Fibroblast of gingiva (primary cell): ENCODE data around the gene IGF1R.

ENCODE experiments used
- DNase-seq: peaks from one replicate; pipeline ENCODE4 v3.0.0-alpha.2; 2011; ENCODE audit warnings: low read depth

Gene IGF1R

GRCh38 chr15:98834976-98835375, 186.6 kb downstream of the IGF1R start:
- no peak for DNase-seq

DNA sequence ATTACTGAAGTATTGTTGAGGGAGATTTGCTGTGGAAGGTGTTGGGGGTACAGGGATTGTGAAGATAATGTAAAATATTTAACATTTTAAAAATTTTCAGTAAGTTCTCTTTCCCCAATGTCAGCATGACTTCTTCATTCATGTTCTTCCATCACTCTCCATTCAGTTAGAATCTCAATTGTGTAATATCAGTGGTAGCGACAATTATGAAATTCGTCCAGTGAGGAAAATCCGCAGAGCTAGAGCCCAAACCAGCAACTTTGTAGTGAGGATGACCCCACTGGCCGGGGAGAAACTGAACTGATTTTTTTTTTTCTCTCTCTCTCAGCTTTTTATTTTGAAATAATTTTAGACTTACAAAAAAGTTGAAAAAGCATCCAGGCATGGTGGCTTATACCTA, 187.5 kb downstream of the IGF1R start:
- no peak for DNase-seq

GRCh38 chr15:98838387-98839259, 190.3 kb downstream of the IGF1R start:
- no peak for DNase-seq

- no peak for DNase-seq
Measured at GRCh38 chr15:98840053-98840452, 191.7 kb downstream of the IGF1R start.

DNA sequence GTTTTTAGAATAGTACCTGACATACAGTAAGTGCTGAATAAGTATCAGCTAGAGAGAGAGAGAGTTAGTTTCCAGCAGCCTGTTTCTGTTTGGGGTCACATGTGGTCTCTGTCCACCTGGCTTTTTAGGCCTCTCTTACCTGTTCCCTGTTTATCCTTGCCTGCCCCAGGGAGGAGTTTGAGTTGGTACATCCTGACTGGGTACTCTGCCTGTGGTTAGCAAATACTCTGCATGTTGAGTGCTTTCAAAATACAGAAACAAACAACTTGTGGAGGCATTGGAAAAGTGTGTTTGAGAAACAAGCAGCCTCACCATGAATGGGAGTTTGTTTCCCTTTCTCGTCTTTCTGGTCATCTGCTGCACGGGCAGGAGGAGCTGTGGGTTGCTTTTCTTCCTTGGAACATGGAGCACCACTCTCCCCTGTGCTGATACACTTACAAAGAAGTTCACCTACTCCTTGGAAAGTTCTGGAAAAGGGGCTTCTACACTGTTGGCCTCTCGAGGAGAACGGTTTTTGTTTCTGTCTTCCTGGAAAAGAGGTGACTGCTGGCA, 193.2 kb downstream of the IGF1R start:
- DNase-seq: no peak

DNA sequence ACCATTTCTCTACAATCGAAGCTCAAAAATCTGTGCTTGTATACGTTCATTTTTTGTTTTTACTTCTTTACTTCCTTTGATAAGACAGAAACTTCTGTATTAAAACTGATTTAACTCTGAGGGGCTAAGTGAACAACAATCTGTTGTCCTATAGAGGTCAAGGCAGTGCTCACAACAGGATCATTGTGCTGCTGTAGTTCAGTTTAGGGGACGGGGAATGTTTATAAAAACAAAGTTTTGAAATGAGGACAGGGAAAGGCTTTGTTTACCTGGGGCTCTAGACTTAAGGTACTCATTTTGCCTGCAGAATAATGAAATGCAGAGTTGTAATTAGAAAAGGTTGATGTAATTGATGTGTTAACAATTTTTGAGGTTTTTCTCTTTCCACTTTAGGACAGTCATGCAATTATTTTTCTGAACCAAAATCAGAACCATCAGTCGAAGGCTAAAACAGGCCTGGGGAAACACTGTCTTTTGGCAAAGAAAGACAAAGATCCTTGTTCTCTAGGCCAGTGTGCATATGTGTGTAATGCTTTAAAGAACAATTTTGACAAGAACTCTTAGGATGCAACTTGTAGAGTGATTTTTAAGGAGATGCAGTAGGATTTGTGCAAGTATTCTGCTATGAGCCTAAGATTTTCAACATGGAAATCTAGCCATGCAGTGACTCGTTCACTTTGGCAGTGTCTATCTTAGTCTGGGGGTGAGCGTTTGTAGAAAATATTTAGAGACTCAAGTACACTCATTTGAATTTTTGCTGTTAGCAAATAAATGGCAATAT, 194.0 kb downstream of the IGF1R start:
- no peak for DNase-seq

DNA sequence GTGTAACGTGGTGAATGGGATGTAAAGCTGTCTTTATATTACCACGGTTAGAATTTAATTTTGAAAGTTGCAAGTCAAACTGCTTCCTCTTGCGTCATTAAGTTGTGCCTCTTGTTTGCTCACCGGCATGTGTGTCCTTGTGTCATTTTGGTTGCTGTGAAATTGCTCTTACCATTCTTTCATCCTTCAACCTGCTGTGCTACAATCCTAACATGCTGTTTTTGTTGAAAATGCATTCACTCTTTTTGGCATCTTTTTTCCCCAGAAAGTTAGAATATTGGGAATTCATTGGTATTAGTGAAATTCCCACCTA, 194.6 kb downstream of the IGF1R start:
- no peak for DNase-seq

DNA sequence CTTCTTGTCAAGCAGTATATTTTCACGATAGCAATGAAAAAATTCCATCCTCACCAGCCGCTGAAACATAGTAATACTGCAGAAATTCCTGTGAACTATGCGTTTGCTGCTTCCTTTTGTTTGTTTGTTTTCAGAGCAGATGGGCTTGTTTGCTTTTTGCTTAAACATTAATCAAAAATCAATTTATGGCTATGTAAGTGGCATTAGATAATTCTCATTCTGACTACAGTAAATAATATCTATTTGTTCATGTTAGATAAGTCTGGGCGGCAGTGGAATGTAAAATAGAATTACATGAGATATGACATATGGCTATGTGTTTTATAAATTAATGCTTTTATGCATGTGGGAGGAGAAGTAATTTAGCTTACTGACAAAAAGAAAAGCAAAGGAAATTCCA, 195.5 kb downstream of the IGF1R start:
- DNase-seq: no peak

GRCh38 chr15:98844261-98844660, 195.9 kb downstream of the IGF1R start:
- no peak for DNase-seq

DNA sequence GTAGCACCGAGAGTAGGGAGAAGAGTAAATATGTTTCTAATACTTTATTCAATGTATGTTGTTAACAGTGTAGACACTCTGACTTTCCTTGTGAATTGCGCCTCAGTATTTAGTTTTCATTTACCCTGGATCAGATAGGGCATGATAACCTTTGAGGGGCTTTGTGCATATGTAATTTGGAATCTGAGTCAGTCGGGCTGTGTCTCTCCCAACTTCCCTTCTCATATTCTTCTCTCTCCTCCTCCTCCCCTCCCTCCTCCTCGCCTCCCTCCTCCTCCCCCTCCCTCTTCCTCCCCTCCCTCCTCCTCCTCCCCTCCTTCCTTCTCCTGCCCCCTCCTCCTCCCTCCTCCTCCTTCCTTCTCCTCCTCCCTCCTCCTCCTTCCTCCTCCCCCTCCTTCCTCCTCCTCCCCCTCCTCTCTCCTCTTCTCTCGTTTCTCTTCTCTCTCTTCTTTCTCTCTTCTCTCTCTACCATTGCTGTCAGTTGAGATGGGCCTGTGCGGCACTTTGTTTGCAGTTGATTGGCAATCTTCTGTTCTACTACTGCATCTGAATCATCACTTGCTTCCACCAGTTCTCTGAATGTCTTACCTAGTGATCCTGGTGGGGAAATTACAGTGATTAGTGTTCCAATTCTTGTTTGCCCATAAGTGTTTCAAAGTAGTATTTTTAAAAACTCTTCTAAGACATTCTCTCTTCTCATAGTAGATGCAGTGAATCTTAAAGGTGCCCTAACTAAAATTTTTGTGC, 197.0 kb downstream of the IGF1R start:
- no peak for DNase-seq

GRCh38 chr15:98850961-98851572, 202.7 kb downstream of the IGF1R start:
- DNase-seq: peak; percentile 64

DNA sequence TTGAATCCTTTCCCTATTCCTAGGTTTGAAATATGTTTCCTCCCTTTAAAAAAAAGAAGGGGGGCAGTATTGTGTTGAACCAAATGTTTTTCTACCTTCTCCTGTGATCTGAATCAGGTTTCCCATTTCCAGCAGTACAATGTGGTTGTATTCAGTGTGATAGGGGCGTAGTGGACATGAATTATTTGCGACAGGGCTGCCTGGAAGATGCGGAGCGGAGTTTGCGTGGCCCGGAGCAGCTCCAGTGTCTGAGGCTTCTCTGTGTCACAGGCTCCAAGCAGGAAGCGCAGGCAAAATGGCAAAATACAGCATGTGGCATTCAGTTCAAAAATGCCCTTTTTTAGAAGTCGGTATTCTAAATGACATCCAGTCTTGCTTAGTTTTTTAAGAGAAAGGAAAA, 204.8 kb downstream of the IGF1R start:
- DNase-seq: peak; percentile 92

DNA sequence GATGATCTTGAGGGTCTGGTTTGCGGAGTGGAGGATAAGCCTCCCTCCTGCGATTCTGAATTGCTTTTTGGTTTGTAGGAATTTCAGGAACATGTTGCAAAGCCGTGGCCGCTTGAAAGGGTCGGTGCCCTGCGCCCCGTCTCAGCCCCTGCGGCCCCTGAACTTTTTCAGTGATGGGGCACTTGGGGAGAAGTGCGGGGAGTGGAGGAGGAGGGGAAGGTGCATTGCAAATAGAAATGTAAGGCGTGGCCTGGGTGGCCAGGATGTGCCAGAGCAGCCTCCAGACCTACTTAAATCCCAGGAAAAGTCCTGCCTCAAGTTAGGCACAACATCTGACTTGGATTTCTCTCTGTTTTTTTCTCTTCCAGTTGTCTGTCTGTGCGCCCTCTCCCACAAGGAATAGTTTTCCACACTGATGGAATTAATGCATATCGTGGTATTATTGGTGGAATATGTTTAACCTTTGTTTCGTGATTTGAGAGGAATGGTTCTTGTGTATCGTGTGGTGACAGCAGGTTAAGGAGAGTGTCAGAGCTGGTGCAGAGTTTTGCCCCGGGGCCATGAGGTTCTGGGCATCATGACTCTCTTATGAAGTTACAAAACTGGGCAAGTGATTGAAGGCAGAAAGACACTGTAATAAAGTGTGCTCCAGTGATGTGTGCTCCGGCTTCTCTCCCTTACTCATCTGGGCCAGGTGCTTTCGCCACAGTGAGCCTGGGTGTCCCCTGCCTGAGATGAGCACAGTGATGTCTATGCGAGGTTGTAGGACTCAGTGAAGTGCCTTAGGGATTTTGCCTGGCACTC, 205.5 kb downstream of the IGF1R start:
- DNase-seq: peak; percentile 41

DNA sequence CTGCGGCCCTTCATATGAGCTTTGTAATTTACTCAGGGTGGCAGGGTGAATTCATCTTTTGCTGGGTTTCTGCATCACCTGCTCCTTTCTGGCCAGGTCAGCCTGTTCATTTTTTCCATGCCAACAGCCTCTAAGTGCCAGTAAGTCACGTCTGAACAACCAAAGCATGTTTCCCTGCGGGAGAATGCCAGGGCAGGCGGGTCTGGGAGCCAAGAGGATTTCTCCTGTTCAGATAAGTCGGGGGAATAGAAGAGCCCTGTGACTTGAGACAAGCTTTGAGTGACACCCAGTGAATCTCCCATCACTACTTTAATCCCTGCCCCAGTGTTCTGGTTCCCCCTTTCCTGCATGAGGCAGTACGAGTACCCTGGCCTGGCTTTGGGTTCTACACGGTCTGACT, 206.2 kb downstream of the IGF1R start:
- DNase-seq: no peak

DNA sequence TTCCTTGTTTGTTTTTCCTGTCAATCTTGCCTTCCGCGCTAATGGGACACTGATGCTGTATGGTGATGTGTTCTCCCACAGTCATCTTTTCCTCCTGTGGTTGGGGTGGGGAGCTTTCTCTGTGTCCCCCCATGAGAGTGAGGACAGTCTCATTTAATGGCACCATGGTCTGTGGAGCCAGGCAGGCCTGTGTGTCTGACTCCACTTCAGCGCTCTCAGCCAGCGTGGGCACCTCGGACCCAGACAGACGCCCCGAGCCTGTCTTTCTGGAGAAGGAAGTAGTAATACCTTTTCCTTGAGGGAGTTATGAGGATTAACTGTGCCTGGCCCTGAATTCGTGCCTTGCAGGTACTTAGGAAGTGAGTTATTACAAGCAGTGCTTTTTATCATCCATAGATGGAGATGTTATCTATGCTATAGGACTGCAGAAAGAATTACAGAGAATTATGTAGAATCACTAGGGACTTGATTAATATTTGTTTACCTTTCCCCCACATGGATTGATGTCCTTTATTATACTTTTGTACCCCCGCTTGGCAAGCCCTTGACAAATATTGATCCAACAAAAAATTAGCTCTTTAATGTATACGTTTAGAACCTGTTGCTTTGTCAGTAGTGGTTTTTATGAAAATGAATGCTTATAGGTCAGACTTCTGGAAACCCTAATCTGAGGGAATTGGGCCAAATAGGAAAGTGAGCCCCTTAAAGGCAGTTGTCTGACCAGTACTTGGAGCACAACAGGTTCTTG, 206.9 kb downstream of the IGF1R start:
- DNase-seq: no peak

GRCh38 chr15:98855815-98856531, 207.6 kb downstream of the IGF1R start:
- no peak for DNase-seq

DNA sequence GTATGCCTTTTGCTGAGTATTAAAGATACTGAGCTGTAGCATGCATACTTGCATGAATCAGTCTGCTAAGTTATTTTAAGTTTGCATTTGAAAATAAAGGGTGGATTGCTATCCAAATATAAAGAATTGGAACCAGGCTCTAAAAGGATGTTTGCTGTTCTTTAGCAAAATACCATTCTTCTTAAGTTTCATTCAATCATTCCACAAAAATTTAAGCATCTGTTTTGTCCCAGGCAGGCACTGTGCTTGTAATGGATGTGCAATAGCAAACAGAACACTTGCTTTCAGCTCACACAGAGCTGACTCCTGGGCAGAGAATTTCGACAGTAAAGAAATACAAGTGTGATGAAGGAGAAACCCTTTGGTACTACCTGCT, 208.2 kb downstream of the IGF1R start:
- DNase-seq: peak; percentile 96

DNA sequence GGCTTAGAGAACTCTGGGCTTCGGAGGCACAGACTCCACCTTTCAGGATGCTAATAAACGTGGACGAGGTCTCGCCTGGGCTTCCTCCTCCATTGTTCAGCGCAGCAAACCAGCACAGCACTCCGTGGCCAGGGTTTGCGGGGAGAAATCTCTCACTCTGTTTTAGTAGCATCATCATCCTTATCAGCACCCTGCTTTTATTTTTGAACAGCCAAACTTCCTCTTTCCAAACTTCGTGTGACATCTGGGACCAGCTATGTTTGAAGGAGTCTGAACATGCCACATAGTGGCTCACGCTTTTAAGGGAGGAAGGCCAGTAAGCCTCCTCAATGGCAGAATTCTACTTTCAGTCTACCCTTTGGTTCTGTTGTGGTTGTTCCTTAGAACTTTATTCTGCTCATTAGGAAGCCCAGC, 210.3 kb downstream of the IGF1R start:
- no peak for DNase-seq

GRCh38 chr15:98859149-98859548, 210.8 kb downstream of the IGF1R start:
- no peak for DNase-seq
